ENCODE measurements around the gene VCL. TPM values are rescaled to one million over a fixed set of nuclear protein-coding genes. Genes with fewer than 3 reads are reported as not detected.

VCL gene
- polyA plus RNA-seq, 1 of the 3 experiments (the other 2 are of a cell fraction), result 147 TPM

DNA sequence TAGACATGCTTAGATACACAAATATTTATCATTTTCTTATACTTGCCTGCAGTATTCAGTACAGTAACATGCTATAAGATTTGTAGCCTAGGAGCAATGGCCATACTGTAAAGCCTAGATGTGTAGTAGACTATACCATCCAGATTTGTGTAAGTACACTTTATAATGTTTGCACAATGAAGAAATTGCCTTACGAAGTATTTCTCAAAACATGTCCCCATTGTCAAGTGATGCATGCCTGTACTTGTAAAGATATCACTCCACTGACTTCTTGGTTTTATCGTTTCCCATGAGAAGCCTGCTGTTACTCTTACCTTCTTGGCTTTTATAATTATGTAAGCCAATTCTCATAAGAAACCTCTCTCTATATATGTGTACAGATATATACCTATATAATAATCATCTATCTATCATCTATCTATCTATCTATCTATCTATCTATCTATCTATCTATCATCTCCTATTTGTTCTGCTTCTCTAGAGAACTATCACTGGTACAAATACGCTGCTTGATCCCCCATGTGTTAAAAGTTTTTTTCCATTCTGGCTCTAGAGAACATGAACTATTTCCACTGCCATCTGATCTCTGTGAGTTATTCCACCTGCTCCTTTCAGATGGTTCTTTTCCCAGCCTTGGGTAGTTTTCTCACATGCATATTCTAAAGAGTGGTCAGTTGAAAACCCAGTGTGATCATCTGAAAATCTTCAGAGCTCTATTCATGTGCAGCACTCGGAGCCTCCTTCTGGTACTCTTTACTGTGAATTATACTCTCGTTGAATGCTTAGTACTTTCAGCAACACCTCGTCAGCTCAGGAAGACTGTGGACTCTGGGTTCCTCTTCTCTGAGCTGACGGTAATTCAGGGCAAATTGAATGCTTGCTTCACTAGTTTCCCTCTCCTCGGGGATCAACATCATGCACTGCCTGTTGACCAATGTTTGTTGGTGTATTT lies 14.5 kb upstream of the VCL start:
- H3K27ac ChIP-seq (ENCODE audit: low read depth in 2 of 2, low read length in 1 of 2), result no peak overlapping the region
- peaks cover 0 to 3% of the 10 kb centered on the region in 2 experiments; a peak in 1 of 4 replicates for H3K4me1 ChIP-seq (ENCODE audit: control insufficient read depth in 1 of 2, insufficient read depth in 2 of 2, low read depth in 1 of 2, low read length in 1 of 2)
- ChIA-PET CTCF (interaction anchor here (0.6 to 1.0 kb wide), 4 partner anchors 17 to 132 kb away, joined by 3 to 4 read pairs (median 4); no protein-coding TSS in a partner anchor), POLR2A (interaction anchor here (0.6 kb wide), 1 partner anchor 31 kb away, joined by 4 read pairs; no protein-coding TSS in a partner anchor)
- H3K36me3 ChIP-seq (replicated peaks in 1 of 2; ENCODE audit: control insufficient read depth in 1 of 2, insufficient read depth in 2 of 2, low read length in 1 of 2), result no peaks in the 10 kb centered on the region
- no peaks in the 10 kb centered on the region for H3K27me3 ChIP-seq (ENCODE audit: insufficient read depth)
- no peak overlapping the region for H3K4me2 ChIP-seq
- H3K79me2 ChIP-seq (ENCODE audit: insufficient read depth), result no peaks in the 10 kb centered on the region
- TF ChIP-seq TAF1 (IDR thresholded peaks at IDR 0.05; ENCODE audit: borderline replicate concordance, low read depth, low read length), result no peak
- TF ChIP-seq GATA2 (CRISPR knock-in tag; IDR thresholded peaks at IDR 0.05), result no peak
- no peak for TF ChIP-seq RCOR1 (IDR thresholded peaks at IDR 0.05; ENCODE audit: low read length)
- TF ChIP-seq, protein P1, sequence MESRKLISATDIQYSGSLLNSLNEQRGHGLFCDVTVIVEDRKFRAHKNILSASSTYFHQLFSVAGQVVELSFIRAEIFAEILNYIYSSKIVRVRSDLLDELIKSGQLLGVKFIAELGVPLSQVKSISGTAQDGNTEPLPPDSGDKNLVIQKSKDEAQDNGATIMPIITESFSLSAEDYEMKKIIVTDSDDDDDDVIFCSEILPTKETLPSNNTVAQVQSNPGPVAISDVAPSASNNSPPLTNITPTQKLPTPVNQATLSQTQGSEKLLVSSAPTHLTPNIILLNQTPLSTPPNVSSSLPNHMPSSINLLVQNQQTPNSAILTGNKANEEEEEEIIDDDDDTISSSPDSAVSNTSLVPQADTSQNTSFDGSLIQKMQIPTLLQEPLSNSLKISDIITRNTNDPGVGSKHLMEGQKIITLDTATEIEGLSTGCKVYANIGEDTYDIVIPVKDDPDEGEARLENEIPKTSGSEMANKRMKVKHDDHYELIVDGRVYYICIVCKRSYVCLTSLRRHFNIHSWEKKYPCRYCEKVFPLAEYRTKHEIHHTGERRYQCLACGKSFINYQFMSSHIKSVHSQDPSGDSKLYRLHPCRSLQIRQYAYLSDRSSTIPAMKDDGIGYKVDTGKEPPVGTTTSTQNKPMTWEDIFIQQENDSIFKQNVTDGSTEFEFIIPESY (IDR thresholded peaks at IDR 0.05; ENCODE audit: borderline replicate concordance, low read depth), result no peak
- TF ChIP-seq NRF1 (IDR thresholded peaks at IDR 0.05; ENCODE audit: low read depth, low read length), result no peak
- H3K9me3 ChIP-seq, result no peaks in the 10 kb centered on the region
- no peak for DNase-seq
- H3K9me2 ChIP-seq, result no peaks in the 10 kb centered on the region
- H3K9ac ChIP-seq, result no peak overlapping the region
- peaks cover 6% of the 10 kb centered on the region for H3F3A ChIP-seq (replicated peaks; ENCODE audit: insufficient read depth)
- H3K4me3 ChIP-seq (ENCODE audit: low read depth in 2 of 2, low read length in 1 of 2), result no peak overlapping the region
- WGBS (ENCODE audit: low lambda C conversion rate), result 76% methylated on average over 8 of the region's 8 CpGs
- no peaks in the 10 kb centered on the region for H4K20me1 ChIP-seq (ENCODE audit: insufficient read depth)
- no peak overlapping the region for H2AFZ ChIP-seq (ENCODE audit: low read depth)

DNA sequence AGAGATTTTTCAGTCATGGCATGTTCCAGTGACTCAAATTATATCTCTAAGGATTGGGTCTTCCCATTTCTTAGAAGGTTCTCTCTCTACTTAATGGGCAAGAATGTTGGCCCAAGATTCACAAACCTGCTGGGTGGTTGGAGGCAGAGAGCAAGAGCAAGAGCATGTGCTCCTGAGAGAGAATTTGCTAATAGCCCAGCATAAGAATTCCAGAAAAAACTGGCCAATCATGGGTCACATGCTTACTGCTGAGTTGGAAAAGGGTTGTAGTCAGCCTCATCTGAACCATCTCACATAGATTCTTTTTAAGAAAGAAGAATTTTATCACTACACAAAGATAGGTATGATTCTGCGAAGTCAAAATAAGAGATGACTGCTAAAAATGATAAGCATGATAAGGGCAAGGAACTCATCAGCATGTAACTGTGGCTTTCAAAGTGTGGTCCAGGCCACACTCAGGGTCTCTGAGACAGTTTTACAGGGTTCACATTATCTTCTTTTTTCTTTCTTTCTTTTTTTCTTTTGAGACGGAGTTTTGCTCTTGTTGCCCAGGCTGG lies 8.2 kb upstream of the VCL start:
- no peak overlapping the region for H3K4me3 ChIP-seq (ENCODE audit: low read depth in 2 of 2, low read length in 1 of 2)
- H3K9me2 ChIP-seq, result no peaks in the 10 kb centered on the region
- no peaks in the 10 kb centered on the region for H3K27me3 ChIP-seq (ENCODE audit: insufficient read depth)
- no peaks in the 10 kb centered on the region for H3K79me2 ChIP-seq (ENCODE audit: insufficient read depth)
- H3K9ac ChIP-seq, result no peak overlapping the region
- no peaks in the 10 kb centered on the region for H3K9me3 ChIP-seq
- TF ChIP-seq, protein P2, sequence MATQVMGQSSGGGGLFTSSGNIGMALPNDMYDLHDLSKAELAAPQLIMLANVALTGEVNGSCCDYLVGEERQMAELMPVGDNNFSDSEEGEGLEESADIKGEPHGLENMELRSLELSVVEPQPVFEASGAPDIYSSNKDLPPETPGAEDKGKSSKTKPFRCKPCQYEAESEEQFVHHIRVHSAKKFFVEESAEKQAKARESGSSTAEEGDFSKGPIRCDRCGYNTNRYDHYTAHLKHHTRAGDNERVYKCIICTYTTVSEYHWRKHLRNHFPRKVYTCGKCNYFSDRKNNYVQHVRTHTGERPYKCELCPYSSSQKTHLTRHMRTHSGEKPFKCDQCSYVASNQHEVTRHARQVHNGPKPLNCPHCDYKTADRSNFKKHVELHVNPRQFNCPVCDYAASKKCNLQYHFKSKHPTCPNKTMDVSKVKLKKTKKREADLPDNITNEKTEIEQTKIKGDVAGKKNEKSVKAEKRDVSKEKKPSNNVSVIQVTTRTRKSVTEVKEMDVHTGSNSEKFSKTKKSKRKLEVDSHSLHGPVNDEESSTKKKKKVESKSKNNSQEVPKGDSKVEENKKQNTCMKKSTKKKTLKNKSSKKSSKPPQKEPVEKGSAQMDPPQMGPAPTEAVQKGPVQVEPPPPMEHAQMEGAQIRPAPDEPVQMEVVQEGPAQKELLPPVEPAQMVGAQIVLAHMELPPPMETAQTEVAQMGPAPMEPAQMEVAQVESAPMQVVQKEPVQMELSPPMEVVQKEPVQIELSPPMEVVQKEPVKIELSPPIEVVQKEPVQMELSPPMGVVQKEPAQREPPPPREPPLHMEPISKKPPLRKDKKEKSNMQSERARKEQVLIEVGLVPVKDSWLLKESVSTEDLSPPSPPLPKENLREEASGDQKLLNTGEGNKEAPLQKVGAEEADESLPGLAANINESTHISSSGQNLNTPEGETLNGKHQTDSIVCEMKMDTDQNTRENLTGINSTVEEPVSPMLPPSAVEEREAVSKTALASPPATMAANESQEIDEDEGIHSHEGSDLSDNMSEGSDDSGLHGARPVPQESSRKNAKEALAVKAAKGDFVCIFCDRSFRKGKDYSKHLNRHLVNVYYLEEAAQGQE (IDR thresholded peaks at IDR 0.05; ENCODE audit: low read depth, low read length), result no peak
- TF ChIP-seq RFX5 (IDR thresholded peaks at IDR 0.05; ENCODE audit: low read length), result no peak
- no peak for TF ChIP-seq RXRA (IDR thresholded peaks at IDR 0.05; ENCODE audit: borderline replicate concordance, low read depth)
- TF ChIP-seq EP300 (IDR thresholded peaks at IDR 0.05; ENCODE audit: borderline replicate concordance in 1 of 2, low read depth in 1 of 2, low read length in 1 of 2), result no peak
- TF ChIP-seq GABPA (IDR thresholded peaks at IDR 0.05; ENCODE audit: low read depth), result no peak
- TF ChIP-seq RAD21 (IDR thresholded peaks at IDR 0.05; ENCODE audit: low read length), result no peak
- TF ChIP-seq POLR2AphosphoS5 (IDR thresholded peaks at IDR 0.05; ENCODE audit: low read depth, low read length), result no peak
- no peak for TF ChIP-seq SMC3 (IDR thresholded peaks at IDR 0.05; ENCODE audit: low read depth, low read length)
- TF ChIP-seq SIN3A (IDR thresholded peaks at IDR 0.05; ENCODE audit: borderline replicate concordance, low read depth, low read length), result no peak
- TF ChIP-seq FOSL2 (IDR thresholded peaks at IDR 0.05; ENCODE audit: borderline replicate concordance, low read depth), result no peak
- no peak for TF ChIP-seq YY1 (IDR thresholded peaks at IDR 0.05; ENCODE audit: low read depth)
- TF ChIP-seq EZH2phosphoT487 (IDR thresholded peaks at IDR 0.05; ENCODE audit: borderline replicate concordance, low read depth), result no peak
- TF ChIP-seq, protein P3, sequence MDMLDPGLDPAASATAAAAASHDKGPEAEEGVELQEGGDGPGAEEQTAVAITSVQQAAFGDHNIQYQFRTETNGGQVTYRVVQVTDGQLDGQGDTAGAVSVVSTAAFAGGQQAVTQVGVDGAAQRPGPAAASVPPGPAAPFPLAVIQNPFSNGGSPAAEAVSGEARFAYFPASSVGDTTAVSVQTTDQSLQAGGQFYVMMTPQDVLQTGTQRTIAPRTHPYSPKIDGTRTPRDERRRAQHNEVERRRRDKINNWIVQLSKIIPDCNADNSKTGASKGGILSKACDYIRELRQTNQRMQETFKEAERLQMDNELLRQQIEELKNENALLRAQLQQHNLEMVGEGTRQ (IDR thresholded peaks at IDR 0.05; ENCODE audit: borderline replicate concordance, low read depth, low read length), result no peak
- TF ChIP-seq RCOR1 (IDR thresholded peaks at IDR 0.05; ENCODE audit: low read length), result no peak
- no peaks in the 10 kb centered on the region for H4K20me1 ChIP-seq (ENCODE audit: insufficient read depth)
- no peak overlapping the region for H3K27ac ChIP-seq (ENCODE audit: low read depth in 2 of 2, low read length in 1 of 2)
- CTCF ChIA-PET, result no interaction called here
- 95% methylated on average over 2 of the region's 2 CpGs for WGBS (ENCODE audit: low lambda C conversion rate)
- POLR2A ChIA-PET, result no interaction called here
- no peaks in the 10 kb centered on the region for H3K36me3 ChIP-seq (replicated peaks in 1 of 2; ENCODE audit: control insufficient read depth in 1 of 2, insufficient read depth in 2 of 2, low read length in 1 of 2)
- H3F3A ChIP-seq (replicated peaks; ENCODE audit: insufficient read depth), result peaks cover 13% of the 10 kb centered on the region
- H3K4me2 ChIP-seq, result no peak overlapping the region
- H3K4me1 ChIP-seq (ENCODE audit: control insufficient read depth in 1 of 2, insufficient read depth in 2 of 2, low read depth in 1 of 2, low read length in 1 of 2), result no peaks in the 10 kb centered on the region
- DNase-seq, result no peak
- no peak overlapping the region for H2AFZ ChIP-seq (ENCODE audit: low read depth)

Measured in SK-N-SH (cell line).